ENCODE data around the gene BRD2. TPM values are rescaled to one million over a fixed set of nuclear protein-coding genes. Genes with fewer than 3 reads are reported as not detected.
A peak's percentile ranks its signal among the peaks of the same experiment; 100 is the strongest.

BRD2 gene
- total RNA-seq, 1 donor from 2014 or later: 205 TPM

DNA sequence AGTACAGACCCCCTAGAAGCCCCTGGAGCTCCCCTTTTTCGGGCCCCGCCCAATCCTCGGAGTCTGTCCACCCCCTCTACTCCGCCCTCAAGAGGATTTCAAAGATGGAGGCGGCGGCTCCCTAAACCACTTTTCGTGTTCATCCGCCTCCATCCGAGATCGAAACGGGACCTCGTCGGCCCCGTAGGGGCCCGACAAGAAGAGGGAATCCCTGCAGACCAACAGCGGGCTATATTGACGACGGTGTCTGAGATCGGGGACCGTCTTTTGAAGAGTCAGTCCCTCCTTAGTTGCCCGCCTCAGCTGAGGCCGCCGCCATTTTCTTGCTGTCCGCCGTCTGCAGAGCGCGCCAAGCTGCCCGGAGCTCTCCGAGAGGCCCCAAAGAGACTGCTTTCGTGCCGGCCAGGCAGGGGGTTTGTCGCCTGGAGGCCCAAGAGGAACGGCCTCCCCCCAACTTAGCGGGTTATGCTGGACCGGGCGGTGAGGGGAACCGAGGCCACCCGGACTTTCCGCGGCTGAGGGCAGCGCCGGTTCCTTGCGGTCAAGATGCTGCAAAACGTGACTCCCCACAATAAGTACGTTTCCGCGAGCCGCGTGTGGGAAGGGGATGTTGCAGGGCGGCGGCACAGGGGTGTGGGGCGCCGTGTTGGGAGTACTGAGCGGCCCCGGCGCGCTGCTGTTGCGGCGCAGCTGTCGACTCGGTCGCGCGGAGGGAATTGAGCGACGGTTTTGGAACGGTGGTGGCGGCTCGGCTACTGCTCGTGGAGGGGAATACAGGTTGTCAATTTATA is 4.2 kb downstream of the BRD2 start:
- no peak for DNase-seq (ENCODE audit: low spot score)

DNA sequence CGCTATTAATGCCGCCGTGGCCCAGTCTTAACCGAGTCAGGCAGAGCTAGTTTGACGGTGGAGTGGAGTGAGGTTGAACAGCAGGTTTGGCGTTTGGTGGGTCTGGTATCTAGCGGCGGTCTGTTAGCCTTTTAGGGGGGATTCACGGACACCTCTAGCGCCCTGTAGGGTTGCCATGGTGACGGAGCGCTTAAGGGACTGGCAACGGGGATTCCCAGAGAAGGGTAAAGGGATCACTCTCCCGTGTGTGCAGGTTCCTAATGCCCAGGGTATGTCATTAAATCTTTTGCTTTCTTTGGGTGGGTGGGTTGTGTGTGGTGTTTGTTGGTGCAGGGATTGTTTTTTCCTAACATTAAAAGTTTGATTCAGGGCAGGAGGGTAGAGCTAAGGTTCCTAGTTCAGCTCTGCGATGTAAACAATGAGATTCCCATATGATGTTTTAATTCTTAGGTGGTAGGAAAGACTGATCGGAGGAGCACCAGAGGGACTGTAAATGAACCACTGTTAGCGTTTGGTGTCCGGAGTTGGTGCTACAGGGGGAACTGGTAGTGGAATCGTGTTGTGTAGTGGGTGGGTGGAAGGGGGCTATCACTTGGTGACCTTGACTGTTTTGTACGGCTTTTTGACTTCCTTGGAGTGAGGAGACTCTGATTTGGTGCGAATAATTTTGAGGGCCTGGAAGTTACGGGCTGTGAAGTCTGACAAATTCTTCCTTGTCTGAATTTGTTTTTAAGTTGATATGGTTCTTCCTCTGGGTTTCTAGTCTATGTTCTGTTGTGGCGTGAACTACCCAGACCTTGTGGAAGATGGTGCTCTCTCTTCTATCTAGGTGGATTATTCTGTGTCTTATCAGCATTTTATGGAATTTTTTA is 5.0 kb downstream of the BRD2 start:
- no peak for DNase-seq (ENCODE audit: low spot score)

DNA sequence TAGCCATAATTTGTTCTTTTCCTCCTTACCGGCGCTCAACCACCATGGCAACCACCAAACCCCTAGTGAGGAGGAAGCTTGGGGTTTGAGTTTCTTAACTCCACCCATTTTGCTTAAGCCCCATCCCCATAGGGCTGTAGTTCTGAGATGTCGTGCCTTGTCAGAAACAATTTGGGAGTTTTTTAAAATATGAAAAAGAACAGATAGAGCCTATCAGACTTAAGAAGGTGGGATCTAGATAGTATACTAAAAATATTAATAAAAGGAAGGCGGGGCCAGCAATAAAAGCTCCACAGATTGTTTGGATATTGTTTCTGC is 5.6 kb downstream of the BRD2 start:
- DNase-seq (ENCODE audit: low spot score): no peak

DNA sequence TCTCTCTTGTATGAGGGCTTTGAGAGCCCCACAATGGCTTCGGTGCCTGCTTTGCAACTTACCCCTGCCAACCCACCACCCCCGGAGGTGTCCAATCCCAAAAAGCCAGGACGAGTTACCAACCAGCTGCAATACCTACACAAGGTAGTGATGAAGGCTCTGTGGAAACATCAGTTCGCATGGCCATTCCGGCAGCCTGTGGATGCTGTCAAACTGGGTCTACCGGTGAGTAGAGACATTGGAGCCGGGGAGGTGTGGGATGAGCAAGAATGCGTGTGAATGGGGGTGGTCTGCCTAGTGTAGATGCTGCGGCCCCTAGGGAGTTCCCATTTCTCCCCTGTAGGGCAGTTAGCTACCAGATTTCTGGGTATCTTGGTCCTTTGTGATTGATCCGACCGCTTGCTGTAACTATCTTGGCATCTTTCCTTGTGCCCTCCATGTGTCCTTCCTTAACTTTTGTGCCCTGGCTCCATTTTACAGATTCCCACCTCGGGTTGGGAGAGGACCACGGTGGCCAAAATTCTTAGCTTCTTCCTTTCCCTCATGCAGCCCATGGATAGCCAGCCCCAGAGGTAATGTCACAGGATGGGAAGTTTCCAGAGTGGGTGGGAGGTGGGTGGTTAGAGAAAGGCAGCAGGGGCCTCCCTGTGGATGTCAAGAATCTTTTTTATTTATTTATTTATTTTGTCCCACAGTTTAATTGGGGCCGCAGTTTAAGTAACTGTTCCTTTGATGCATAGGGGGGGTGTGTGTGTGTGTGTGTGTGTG is 6.3 kb downstream of the BRD2 start:
- no peak for DNase-seq (ENCODE audit: low spot score)

DNA sequence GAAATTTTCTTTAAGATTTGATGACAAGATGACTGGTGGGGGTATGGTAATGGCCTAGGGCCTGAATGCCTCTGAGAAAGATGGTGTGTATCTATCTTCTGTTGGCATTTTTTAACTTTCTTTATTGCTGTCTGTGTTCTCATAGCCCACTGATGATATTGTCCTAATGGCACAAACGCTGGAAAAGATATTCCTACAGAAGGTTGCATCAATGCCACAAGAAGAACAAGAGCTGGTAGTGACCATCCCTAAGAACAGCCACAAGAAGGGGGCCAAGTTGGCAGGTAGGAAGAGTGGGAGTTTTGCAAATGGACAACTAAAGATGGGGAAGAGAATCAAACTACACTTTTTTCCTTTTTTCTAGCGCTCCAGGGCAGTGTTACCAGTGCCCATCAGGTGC is 7.5 kb downstream of the BRD2 start:
- no peak for DNase-seq (ENCODE audit: low spot score)

DNA sequence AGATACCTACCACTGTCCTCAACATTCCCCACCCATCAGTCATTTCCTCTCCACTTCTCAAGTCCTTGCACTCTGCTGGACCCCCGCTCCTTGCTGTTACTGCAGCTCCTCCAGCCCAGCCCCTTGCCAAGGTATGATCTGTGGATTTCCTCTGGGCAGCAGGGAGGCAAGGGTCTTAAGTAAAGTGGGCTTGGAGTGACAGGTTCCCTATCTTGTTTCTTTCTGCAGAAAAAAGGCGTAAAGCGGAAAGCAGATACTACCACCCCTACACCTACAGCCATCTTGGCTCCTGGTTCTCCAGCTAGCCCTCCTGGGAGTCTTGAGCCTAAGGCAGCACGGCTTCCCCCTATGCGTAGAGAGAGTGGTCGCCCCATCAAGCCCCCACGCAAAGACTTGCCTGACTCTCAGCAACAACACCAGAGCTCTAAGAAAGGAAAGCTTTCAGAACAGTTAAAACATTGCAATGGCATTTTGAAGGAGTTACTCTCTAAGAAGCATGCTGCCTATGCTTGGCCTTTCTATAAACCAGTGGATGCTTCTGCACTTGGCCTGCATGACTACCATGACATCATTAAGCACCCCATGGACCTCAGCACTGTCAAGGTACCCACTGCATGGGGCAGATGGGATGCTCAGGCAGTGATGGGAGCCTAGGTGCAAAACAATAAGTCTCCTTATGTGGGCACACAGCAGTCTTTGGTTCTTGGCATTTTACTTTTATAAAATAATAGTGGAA is 8.1 kb downstream of the BRD2 start:
- DNase-seq (ENCODE audit: low spot score): no peak

DNA sequence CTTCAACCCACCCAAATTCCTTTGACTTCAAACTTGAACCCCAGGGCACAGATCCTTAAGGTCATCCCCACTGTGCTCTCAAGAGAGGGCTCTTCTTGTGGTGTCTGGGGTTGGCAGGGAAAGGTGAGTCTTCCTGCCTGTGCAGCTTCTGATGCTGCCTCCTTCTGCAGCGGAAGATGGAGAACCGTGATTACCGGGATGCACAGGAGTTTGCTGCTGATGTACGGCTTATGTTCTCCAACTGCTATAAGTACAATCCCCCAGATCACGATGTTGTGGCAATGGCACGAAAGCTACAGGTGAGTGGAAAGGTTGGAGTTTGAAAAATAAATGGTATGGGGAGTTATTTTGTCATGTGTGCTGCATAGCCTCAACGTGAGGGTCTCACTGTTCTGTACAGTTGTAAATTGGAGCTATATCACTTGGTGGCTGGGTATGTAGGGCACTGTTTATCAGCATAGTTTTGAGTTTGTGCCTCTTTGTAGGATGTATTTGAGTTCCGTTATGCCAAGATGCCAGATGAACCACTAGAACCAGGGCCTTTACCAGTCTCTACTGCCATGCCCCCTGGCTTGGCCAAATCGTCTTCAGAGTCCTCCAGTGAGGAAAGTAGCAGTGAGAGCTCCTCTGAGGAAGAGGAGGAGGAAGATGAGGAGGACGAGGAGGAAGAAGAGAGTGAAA is 9.0 kb downstream of the BRD2 start:
- DNase-seq (ENCODE audit: low spot score): no peak

DNA sequence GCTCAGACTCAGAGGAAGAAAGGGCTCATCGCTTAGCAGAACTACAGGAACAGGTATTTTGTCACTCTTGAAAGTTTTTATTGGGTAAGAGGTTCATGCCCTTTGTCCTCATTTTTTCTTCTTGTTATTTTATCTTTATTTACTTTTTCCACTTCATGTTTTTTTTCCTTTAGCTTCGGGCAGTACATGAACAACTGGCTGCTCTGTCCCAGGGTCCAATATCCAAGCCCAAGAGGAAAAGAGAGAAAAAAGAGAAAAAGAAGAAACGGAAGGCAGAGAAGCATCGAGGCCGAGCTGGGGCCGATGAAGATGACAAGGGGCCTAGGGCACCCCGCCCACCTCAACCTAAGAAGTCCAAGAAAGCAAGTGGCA is 9.5 kb downstream of the BRD2 start:
- no peak for DNase-seq (ENCODE audit: low spot score)

DNA sequence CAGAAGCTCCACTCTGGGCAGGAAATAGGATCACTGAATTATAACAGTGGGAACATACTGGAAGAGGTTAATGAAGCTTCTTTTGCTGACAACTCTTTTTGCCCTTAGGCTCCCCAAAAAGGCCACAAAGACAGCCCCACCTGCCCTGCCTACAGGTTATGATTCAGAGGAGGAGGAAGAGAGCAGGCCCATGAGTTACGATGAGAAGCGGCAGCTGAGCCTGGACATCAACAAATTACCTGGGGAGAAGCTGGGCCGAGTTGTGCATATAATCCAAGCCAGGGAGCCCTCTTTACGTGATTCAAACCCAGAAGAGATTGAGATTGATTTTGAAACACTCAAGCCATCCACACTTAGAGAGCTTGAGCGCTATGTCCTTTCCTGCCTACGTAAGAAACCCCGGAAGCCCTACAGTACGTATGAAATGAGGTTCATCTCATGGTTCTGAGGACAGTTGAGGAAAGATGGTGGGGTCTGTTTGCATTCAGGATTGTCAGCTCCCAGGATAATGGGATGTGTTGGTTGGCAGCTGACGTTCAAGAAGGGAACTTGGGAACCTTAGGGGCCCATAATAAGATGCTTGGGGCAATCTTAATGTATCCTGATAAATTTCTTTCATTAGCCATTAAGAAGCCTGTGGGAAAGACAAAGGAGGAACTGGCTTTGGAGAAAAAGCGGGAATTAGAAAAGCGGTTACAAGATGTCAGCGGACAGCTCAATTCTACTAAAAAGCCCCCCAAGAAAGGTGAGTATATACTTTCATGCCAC is 11.5 kb downstream of the BRD2 start:
- no peak for DNase-seq (ENCODE audit: low spot score)

DNA sequence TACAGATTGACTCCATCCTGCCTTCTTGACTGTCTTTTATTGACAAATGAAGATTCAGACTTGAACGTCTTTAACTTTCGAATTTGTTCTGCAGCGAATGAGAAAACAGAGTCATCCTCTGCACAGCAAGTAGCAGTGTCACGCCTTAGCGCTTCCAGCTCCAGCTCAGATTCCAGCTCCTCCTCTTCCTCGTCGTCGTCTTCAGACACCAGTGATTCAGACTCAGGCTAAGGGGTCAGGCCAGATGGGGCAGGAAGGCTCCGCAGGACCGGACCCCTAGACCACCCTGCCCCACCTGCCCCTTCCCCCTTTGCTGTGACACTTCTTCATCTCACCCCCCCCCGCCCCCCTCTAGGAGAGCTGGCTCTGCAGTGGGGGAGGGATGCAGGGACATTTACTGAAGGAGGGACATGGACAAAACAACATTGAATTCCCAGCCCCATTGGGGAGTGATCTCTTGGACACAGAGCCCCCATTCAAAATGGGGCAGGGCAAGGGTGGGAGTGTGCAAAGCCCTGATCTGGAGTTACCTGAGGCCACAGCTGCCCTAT is 12.2 kb downstream of the BRD2 start:
- DNase-seq (ENCODE audit: low spot score): no peak

DNA sequence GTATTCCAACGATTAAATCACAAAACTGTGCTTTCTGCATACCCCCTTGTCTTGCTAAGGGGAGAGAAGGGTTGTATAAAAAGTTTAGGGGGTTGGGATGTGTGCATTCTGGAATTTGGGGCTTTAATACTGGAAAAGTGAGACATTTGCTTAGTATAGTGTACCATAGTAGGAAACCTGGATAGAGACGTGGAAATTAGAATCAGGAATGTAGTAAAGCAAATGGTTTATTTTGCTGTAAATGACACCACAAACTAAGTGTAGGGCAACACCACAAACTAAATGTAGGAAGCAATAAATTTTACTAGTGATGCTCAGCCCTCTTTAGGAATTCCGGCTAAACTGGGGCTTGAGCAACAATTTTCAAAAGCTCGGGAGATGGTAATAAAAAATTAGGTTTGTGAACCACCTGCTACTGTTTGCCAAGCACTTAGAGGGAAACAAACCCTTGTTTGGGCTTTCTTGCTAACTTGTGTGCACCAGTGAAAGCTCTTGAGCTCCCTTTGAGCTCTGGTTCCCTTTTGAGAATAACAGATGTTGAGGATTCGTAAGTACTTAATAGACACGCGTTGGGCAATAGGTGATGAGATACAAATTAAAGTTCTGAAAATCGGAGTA is 13.8 kb downstream of the BRD2 start:
- no peak for DNase-seq (ENCODE audit: low spot score)

DNA sequence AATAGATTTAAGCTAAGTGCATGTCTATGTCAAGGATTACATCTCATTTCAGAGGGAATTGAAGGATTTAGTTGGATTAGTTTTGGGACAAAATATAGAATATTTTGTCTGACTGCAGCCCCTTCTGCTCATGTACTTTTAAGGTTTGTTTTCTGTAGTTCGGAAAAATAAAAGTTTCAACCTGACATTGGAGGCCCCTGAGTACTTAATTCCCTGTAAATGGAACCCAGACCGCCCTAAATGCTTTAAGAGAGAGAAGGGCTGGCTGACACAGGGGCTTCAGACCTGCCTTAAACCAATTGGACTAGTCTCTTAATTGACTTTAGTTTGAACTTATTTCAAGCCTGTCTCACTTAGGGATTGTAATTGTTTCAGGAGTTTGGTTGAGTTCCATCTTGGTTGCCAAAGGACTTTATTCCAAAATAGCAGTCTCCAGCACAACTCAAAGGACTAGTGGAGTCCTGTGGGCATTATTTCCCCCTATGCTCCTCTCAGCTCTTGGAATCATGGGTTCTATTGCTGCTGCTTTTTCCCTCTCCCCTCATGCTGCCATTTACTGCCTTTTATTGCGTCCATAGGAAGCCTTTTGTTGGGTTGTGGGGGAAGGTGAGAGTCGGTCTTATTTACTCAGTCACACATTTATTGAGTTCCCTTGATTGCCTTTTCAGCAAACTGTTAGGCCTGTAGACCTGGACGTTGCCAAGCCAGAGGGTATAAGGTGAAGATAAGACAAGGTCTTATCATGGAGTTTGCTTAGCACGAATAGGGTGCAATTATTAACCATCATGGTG is 14.5 kb downstream of the BRD2 start:
- no peak for DNase-seq (ENCODE audit: low spot score)

DNA sequence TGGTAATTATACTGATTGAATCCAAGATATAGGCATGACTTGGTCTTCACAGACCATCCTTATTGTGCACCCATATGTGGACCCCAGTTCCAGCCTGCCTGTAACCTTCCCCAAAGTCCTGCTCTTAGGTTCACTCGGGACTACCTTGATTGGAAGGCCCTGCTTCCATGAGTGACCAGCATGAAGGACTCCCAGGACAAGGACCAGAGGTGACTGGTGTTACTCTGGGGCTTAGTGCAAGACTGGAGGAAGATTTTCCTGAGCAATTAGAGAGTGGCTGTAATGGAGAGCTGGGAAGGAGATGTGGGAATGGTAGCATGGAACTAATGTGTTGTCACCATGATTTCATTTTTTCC is 15.1 kb downstream of the BRD2 start:
- no peak for DNase-seq (ENCODE audit: low spot score)

DNA sequence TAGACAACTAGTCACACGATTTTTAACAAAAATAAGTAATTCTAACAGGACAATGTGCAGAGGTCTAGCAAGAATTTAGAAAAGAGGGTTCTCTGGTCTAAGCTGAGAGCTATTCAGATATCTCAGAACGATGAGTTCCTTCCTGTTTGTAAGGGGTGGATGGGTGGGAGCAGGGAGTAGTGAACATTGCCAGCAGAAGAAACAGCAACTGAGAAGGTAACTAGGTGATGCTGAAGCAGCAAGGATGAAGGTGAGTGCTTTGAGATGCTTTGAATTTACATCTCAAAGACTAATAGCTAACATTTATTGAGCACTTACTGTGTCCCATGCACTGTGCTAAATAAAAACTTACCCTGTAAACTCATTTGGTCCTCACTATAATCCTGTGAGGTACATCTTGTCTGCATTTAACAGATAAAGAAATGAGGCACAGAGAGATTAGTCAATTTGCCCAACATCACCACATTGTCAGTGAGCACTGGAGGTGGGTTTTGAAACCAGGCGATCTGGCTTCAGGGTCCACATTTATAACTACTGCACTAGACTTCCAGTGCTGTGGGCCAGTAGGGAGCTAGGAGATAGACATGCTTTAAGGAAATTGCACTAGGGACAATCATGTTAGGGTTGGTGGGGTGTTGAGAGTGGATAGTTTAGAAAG is 15.7 kb downstream of the BRD2 start:
- DNase-seq (ENCODE audit: low spot score): no peak

DNA sequence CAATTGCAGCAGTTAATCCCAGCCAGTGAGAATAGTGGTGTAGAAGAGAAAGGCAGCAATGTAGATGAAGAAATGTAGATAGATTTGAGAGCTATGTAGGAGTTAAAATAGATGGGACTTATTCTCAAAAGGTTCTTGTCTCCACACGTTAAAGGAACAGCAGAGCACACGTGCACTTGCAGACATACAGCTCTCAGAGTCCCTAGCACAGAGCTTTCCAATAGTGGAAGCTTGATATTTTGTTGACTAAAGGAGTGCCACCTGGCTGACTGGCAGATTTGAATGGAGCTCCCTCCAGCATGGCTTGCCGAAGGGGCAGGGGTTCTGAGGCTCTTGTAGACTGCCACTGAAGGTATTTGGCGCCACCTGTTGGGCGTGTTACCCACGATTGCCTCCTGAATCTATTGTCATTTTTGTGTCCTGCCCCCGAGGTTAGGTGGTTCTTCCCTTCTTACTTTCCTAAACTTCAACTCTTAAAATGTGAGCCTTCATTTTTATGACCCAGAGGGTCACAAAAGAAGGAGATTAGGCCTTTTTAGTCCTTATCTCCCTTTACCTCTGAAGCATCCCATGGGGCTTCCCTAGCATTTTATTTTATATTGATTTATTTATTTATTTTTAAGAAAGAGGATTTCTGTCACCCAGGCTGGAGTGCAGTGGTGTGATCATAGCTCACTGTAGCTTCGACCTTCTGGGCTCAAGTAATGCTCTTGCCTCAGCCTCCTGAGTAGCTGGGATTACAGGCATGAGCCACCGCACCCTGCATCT is 16.4 kb downstream of the BRD2 start:
- DNase-seq (ENCODE audit: low spot score): peak; percentile 92

DNA sequence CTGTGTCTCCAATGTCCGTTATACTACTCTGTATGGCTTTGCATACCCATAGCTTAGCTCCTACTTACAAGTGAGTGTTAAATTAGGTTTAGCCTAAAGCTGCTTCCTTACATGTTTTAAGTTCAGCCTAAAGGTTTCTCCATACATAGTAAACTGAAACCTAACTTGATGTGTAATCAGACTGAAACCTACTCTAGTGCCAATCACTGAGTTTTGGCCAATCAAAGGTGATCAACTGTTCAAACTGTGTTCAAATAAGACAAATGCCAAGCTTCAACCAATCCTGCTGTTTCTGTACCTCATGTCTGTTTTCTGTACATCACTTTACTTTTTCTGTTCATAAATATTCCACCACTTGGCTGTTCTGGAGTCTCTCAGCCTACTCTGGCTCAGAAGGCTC is 21.0 kb downstream of the BRD2 start:
- no peak for DNase-seq (ENCODE audit: low spot score)

DNA sequence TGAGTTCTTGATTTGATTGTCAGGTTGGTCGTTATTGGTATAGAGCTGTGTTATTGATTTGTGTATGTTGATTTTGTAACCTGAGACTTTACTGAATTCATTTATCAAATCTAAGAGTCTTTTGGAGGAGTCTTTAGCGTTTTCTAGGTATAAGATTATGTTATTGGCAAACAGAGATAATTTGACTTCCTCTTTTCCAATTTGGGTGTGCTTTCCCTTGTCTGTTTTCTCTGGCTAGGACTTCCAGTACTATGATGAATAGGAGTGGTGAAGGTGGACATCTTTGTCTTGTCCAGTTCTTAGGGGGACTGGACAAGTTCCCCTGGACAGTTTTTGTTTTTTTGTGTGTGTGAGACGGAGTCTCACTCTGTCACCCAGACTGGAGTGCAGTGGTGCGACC is 23.6 kb downstream of the BRD2 start:
- DNase-seq (ENCODE audit: low spot score): no peak

All from ureter (tissue), 1 donor.